CD14-positive monocyte (primary cell): ENCODE results near the gene CTNNBL1. TPM values are rescaled to one million over a fixed set of nuclear protein-coding genes. Genes with fewer than 3 reads are reported as not detected.

ENCODE experiments used
- DNase-seq, 3 donors: peaks; one replicate each; pipeline ENCODE4 v3.0.0-alpha.2; 2011 to 2022
- H2AFZ ChIP-seq: 2 replicates; pipeline ENCODE4 v1.6.0; 2012; ENCODE audit warnings: mild to moderate bottlenecking, low read depth, low read length, inconsistent platforms; ENCODE audit not compliant: insufficient read depth, poor library complexity, severe bottlenecking
- H3K27ac ChIP-seq, 2 donors: 1 replicate in 1 of 2; 2 replicates in 1 of 2; pipeline ENCODE4 v1.5.1; 2012 to 2013; ENCODE audit warnings: low read length in 2 of 2, control low read depth in 1 of 2, inconsistent platforms in 1 of 2, low read depth in 1 of 2, mild to moderate bottlenecking in 1 of 2
- H3K27me3 ChIP-seq, 2 donors: one replicate each; pipeline versions ENCODE4 v1.6.0 to v1.6.1; 2011 to 2013; ENCODE audit warnings: low read length in 2 of 2; ENCODE audit not compliant: control insufficient read depth in 2 of 2, insufficient read depth in 2 of 2
- H3K36me3 ChIP-seq, 2 donors: replicated peaks in 1 of 2; 1 replicate in 1 of 2; 2 replicates in 1 of 2; pipeline versions ENCODE4 v1.5.1 to v1.6.1; 2012 to 2013; ENCODE audit warnings: low read length in 2 of 2, control low read depth in 1 of 2, inconsistent platforms in 1 of 2, mild to moderate bottlenecking in 1 of 2; ENCODE audit not compliant: insufficient read depth in 2 of 2, control insufficient read depth in 1 of 2
- H3K4me1 ChIP-seq, 2 donors: 1 replicate in 1 of 2; 2 replicates in 1 of 2; pipeline versions ENCODE4 v1.5.1 to v1.6.1; 2012 to 2013; ENCODE audit warnings: low read length in 2 of 2, control low read depth in 1 of 2, inconsistent platforms in 1 of 2, mild to moderate bottlenecking in 1 of 2, moderate library complexity in 1 of 2; ENCODE audit not compliant: insufficient read depth in 2 of 2, control insufficient read depth in 1 of 2
- H3K4me2 ChIP-seq: replicated peaks from 2 replicates; pipeline ENCODE3; 2012; ENCODE audit warnings: low read length, moderate library complexity, mild to moderate bottlenecking; ENCODE audit not compliant: poor library complexity, severe bottlenecking; ENCODE audit errors: extremely low read depth
- H3K4me3 ChIP-seq, 3 experiments: fragments of 200-600 bp in 1 of 3; sonication (generic) in 1 of 3; replicated peaks in 1 of 3; 1 replicate in 2 of 3; 2 replicates in 1 of 3; pipeline ENCODE4 v1.5.1; 2011 to 2013; ENCODE audit warnings: low read length in 3 of 3, mild to moderate bottlenecking in 3 of 3, control low read depth in 2 of 3, low read depth in 2 of 3, inconsistent platforms in 1 of 3, moderate library complexity in 1 of 3
- H3K79me2 ChIP-seq: 2 replicates; pipeline ENCODE4 v1.6.0; 2012; ENCODE audit warnings: mild to moderate bottlenecking, control low read depth, inconsistent platforms, low read length, moderate library complexity; ENCODE audit not compliant: insufficient read depth
- H3K9ac ChIP-seq: 2 replicates; pipeline ENCODE4 v1.6.0; 2017; ENCODE audit warnings: low read length, mild to moderate bottlenecking; ENCODE audit not compliant: insufficient read depth, poor library complexity, severe bottlenecking
- H3K9me3 ChIP-seq, 2 donors: replicated peaks in 1 of 2; 1 replicate in 1 of 2; 2 replicates in 1 of 2; pipeline versions ENCODE4 v1.5.1 to v1.6.1; 2012 to 2013; ENCODE audit warnings: low read length in 2 of 2, control low read depth in 1 of 2; ENCODE audit not compliant: control insufficient read depth in 1 of 2, insufficient read depth in 1 of 2
- H4K20me1 ChIP-seq: 2 replicates; pipeline ENCODE4 v1.6.0; 2012; ENCODE audit warnings: mild to moderate bottlenecking, low read length, control low read depth, moderate library complexity; ENCODE audit not compliant: insufficient read depth
- H3K27ac Mint-ChIP-seq, 7 donors: one replicate each; pipeline ENCODE4 v1.8.0; 2020; ENCODE audit warnings: mild to moderate bottlenecking in 7 of 7, mixed read lengths in 7 of 7, moderate library complexity in 6 of 7, inconsistent platforms in 2 of 7
- H3K27me3 Mint-ChIP-seq, 3 donors: one replicate each; pipeline ENCODE4 v1.8.0; 2021 to 2022; ENCODE audit warnings: low read depth in 3 of 3, mild to moderate bottlenecking in 3 of 3, mixed read lengths in 3 of 3, moderate library complexity in 3 of 3, inconsistent platforms in 1 of 3
- H3K36me3 Mint-ChIP-seq, 2 donors: one replicate each; pipeline ENCODE4 v1.8.0; 2020; ENCODE audit warnings: mixed read lengths in 2 of 2, inconsistent platforms in 1 of 2, mild to moderate bottlenecking in 1 of 2
- H3K4me1 Mint-ChIP-seq: one replicate; pipeline ENCODE4 v1.8.0; 2020; ENCODE audit warnings: mild to moderate bottlenecking, mixed read lengths
- H3K4me3 Mint-ChIP-seq, 2 donors: one replicate each; pipeline ENCODE4 v1.8.0; 2020; ENCODE audit warnings: mild to moderate bottlenecking in 2 of 2, mixed read lengths in 2 of 2, moderate library complexity in 1 of 2
- H3K9me3 Mint-ChIP-seq, 7 donors: one replicate each; pipeline ENCODE4 v1.8.0; 2020 to 2022; ENCODE audit warnings: mixed read lengths in 7 of 7, mild to moderate bottlenecking in 6 of 7, moderate library complexity in 6 of 7, inconsistent platforms in 2 of 7
- CTCF ChIP-seq: fragments of 200-600 bp; IDR thresholded peaks from one replicate; pipeline ENCODE4 v1.8.0; 2022; ENCODE audit warnings: antibody characterized with exemption, mild to moderate bottlenecking
- WGBS: methylation state at CpG from one replicate; pipeline ENCODE4 v1.1.5; 2013; ENCODE audit warnings: missing lambda C conversion rate; ENCODE audit not compliant: insufficient coverage; 5-methylcytosine and 5-hydroxymethylcytosine counted together
- intact Hi-C, 2 donors: fragments of 100-400 bp; cut with micrococcal nuclease; formaldehyde crosslinking; loops; one replicate each; pipeline versions ENCODE4 v1.15.0 to v1.15.1; 2023
- polyA plus RNA-seq, 3 donors: library from polyadenylated mRNA; depleted of rRNA in 1 of 3; unstranded in 2 of 3; stranded (reverse) in 1 of 3; fragments of 300-500 nt in 2 of 3; fragments of >200 nt in 1 of 3; fragmentation: Illumina TruSeq in 2 of 3; gene quantifications; 1 replicate in 2 of 3; 2 replicates in 1 of 3; pipeline ENCODE4 v1.2.3, GENCODE V29; 2012 to 2021

CTNNBL1 gene
- polyA plus RNA-seq, 3 donors: 35.5 to 83.2 (median 77.3) TPM

GRCh38 chr20:37760322-37760721 is 66.5 kb downstream of the CTNNBL1 start:
- Histone ChIP-seq H4K20me1 (peaks cover 5% of the 10 kb centered on the region), H3K27ac (no peak overlapping the region), H3K4me2 (no peak overlapping the region), H2AFZ (no peak overlapping the region), H3K27me3 (no peaks in the 10 kb centered on the region), H3K4me3 (no peak overlapping the region), H3K36me3 (peaks cover 33 to 98% of the 10 kb centered on the region in 2 donors), H3K4me1 (no peaks in the 10 kb centered on the region), H3K9me3 (no peaks in the 10 kb centered on the region), H3K9ac (no peak overlapping the region), H3K79me2 (no peaks in the 10 kb centered on the region)
- 100% methylated on average over 2 of the region's 2 CpGs for WGBS
- Mint-ChIP-seq H3K4me3 (no peak overlapping the region), H3K4me1 (no peaks in the 10 kb centered on the region), H3K9me3 (no peaks in the 10 kb centered on the region), H3K27ac (no peak overlapping the region), H3K36me3 (peaks cover 65 to 73% of the 10 kb centered on the region in 2 donors), H3K27me3 (no peaks in the 10 kb centered on the region)
- TF ChIP-seq CTCF: no peak
- no peak for DNase-seq
- intact Hi-C loops: no loop called here

GRCh38 chr20:37762716-37763485 is 69.1 kb downstream of the CTNNBL1 start:
- Histone ChIP-seq H2AFZ (no peak overlapping the region), H4K20me1 (peaks cover 5% of the 10 kb centered on the region), H3K4me3 (no peak overlapping the region), H3K9ac (no peak overlapping the region), H3K27me3 (no peaks in the 10 kb centered on the region), H3K4me1 (no peaks in the 10 kb centered on the region), H3K36me3 (peaks cover 39 to 99% of the 10 kb centered on the region in 2 donors), H3K4me2 (no peak overlapping the region), H3K9me3 (no peaks in the 10 kb centered on the region), H3K27ac (no peak overlapping the region), H3K79me2 (no peaks in the 10 kb centered on the region)
- no peak for TF ChIP-seq CTCF
- no peaks in the 10 kb centered on the region for H3K9me3 Mint-ChIP-seq
- intact Hi-C loops: no loop called here
- no peak overlapping the region for H3K4me3 Mint-ChIP-seq
- H3K27me3 Mint-ChIP-seq: peaks cover 0 to 1% (median 0%) of the 10 kb centered on the region in 3 donors
- WGBS: 89% methylated on average over 1 of the region's 4 CpGs
- no peak for DNase-seq
- peaks cover 61 to 66% of the 10 kb centered on the region in 2 donors for H3K36me3 Mint-ChIP-seq
- no peaks in the 10 kb centered on the region for H3K4me1 Mint-ChIP-seq
- no peak overlapping the region for H3K27ac Mint-ChIP-seq
